GM10266 (cell line): ENCODE measurements around the gene CEL.
"Not testable (repeated sequence)": the region's sequence is repeated elsewhere in the genome, so short reads cannot be mapped to it uniquely, and the experiment has no call there.

Experiments
- DNase-seq: peaks from one replicate; pipeline ENCODE4 v3.0.0; 2012; ENCODE audit errors: extremely low spot score
- CTCF ChIP-seq: IDR thresholded peaks from 2 replicates; pipeline ENCODE4 v1.5.1; 2012; ENCODE audit warnings: mild to moderate bottlenecking, low read depth; ENCODE audit not compliant: control insufficient read depth, insufficient read depth; ENCODE audit errors: missing control alignments

Gene CEL

GRCh38 chr9:133064241-133065069 lies 2.7 kb downstream of the CEL start:
- no peak for DNase-seq
- no peak for TF ChIP-seq CTCF

- no peak for DNase-seq
- no peak for TF ChIP-seq CTCF
These were observed 3.2 kb downstream of the CEL start for GRCh38 chr9:133065070-133065388.

- TF ChIP-seq CTCF: no peak
- DNase-seq: no peak
These were observed 4.6 kb downstream of the CEL start for GRCh38 chr9:133066181-133066983.

- no peak for DNase-seq
- no peak for TF ChIP-seq CTCF
These were observed 5.2 kb downstream of the CEL start for GRCh38 chr9:133067006-133067405.

GRCh38 chr9:133067813-133068212 lies 6.0 kb downstream of the CEL start:
- TF ChIP-seq CTCF: no peak
- DNase-seq: no peak

GRCh38 chr9:133068431-133068830 lies 6.7 kb downstream of the CEL start:
- not testable (repeated sequence) for DNase-seq

GRCh38 chr9:133070500-133070961 lies 8.8 kb downstream of the CEL start:
- not testable (repeated sequence) for DNase-seq

- DNase-seq: not testable (repeated sequence)
These were observed 9.2 kb downstream of the CEL start for GRCh38 chr9:133070985-133071384.
